Psoas muscle (tissue), 8 donors: Measurements from ENCODE around the gene ADCY1. TPM values are rescaled to one million over a fixed set of nuclear protein-coding genes. Genes with fewer than 3 reads are reported as not detected.

Experiments
- ATAC-seq, 4 donors: fragments of 200-7000 bp; cut with Tn5 transposase; one replicate each; pipeline ENCODE4 v1.9.1; 2020; ENCODE audit warnings: moderate library complexity in 3 of 4, mild to moderate bottlenecking in 2 of 4
- DNase-seq, 2 donors: peaks; one replicate each; pipeline ENCODE4 v3.0.0-alpha.2; 2020
- H3K27ac ChIP-seq: fragments of 200-600 bp; one replicate; pipeline ENCODE4 v1.8.0; 2022
- H3K27me3 ChIP-seq, 3 donors: fragments of 200-600 bp in 1 of 3; one replicate each; pipeline versions ENCODE4 v1.6.1 to v1.8.0; 2013 to 2022; ENCODE audit warnings: low read length in 2 of 3, mild to moderate bottlenecking in 2 of 3, moderate library complexity in 1 of 3; ENCODE audit not compliant: insufficient read depth in 3 of 3
- H3K36me3 ChIP-seq, 2 donors: fragments of 200-600 bp in 1 of 2; one replicate each; pipeline versions ENCODE4 v1.6.1 to v1.8.0; 2013 to 2022; ENCODE audit warnings: low read depth in 1 of 2, mild to moderate bottlenecking in 1 of 2, moderate library complexity in 1 of 2; ENCODE audit not compliant: insufficient read depth in 1 of 2
- H3K4me1 ChIP-seq: fragments of 200-600 bp; one replicate; pipeline ENCODE4 v1.8.0; 2022
- H3K4me3 ChIP-seq: fragments of 200-600 bp; one replicate; pipeline ENCODE4 v1.8.0; 2022; ENCODE audit warnings: mild to moderate bottlenecking
- H3K9me3 ChIP-seq: fragments of 200-600 bp; one replicate; pipeline ENCODE4 v1.8.0; 2022
- WGBS, 3 donors: extraction: QIAGEN DNeasy Blood & Tissue Kit; methylation state at CpG; one replicate each; pipeline versions ENCODE4 v1.1.6 to v1.1.7; 2013; 5-methylcytosine and 5-hydroxymethylcytosine counted together
- intact Hi-C, 2 donors: fragments of 100-400 bp; cut with DNase I; formaldehyde crosslinking; loops; one replicate each; pipeline versions ENCODE4 v1.11.0 to v1.14.2; 2022
- polyA plus RNA-seq, 3 donors: library from polyadenylated mRNA; stranded (reverse); fragments of 200-250 nt; gene quantifications; one replicate each; pipeline ENCODE4 v1.2.3, GENCODE V29; 2013
- total RNA-seq, 4 donors: library from RNA; stranded (reverse); fragmentation: NEBNext Ultra II Directional in 2 of 4; extraction: Animal tissue kit (Norgen Biotek cat#: 25700) in 2 of 4; gene quantifications; one replicate each; pipeline versions ENCODE4 v1.2.1 to v1.2.4, GENCODE V29; 2021 to 2023
- TF ChIP-seq, protein P1 (sequence below): fragments of 200-600 bp; IDR thresholded peaks from one replicate; pipeline ENCODE4 v1.8.0; 2022; ENCODE audit warnings: antibody characterized with exemption
- donor health status: healthy with polysubstance abuse.
- donor health status: DM: no; HTN: no; CAD: no; lungs with moderate emphysema.
- donor health status: Bipolar disorder and iron deficiency.
- donor health status: healthy.
- donor health status: DM: yes; HTN: yes; CAD: no.
- donor health status: DM: no; HTN: no; CAD: no.
- donor health status: DM: no; HTN: no; CAD: no.
- donor health status: DM: yes; HTN: yes; CAD: no.

Gene ADCY1
- total and polyA plus RNA-seq, 7 donors = 1.3 to 4.3 (median 2.2) TPM

DNA sequence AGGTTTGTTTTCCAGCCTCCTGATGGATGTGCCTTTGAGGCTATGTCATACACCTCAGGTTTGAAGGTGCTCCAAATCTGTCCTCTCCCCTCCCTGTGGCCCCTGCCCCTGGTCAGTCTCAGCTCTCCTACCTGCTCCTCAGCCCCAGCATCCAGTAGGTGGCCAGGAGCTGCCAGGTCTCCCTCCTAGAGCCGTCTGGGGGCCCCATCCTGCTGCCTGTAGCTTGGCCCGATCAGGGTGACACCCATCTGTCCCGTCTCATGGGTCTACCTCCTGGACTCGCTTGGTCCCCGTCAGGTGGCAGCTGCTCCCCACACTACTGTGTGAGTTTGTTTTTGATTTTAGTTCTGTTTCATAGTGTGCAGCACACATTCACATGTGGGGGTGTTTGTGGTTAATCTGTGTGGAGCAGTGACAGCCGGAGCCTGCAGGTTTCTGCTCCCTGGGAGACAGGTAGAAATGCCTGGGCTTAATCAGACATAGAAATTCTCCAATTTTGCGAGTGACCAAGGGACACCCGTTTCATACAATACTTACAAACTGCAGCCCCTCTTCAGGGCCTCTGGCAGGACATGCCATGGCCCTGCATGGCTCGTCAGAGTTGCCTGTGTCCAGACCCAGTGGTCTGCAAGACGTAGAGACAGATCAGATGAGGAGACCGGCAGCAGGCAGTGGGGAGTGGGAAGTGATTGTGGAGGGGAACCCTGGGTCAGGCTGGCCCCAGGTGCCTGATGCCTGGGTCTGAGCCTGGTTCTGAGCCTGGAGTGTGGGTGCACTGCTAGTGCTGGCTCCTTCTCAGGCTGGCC, 17.1 kb downstream of the ADCY1 start:
- no peak overlapping the region for H3K4me3 ChIP-seq
- H3K27ac ChIP-seq = no peak overlapping the region
- whole genome bisulfite sequencing, 3 donors = 91 to 93% (median 93%) methylated on average over 11 of the region's 11 CpGs
- no peak for ATAC-seq
- no peaks in the 10 kb centered on the region for H3K9me3 ChIP-seq
- no peak for DNase-seq
- intact Hi-C loops = no loop called here
- TF ChIP-seq, protein P1, sequence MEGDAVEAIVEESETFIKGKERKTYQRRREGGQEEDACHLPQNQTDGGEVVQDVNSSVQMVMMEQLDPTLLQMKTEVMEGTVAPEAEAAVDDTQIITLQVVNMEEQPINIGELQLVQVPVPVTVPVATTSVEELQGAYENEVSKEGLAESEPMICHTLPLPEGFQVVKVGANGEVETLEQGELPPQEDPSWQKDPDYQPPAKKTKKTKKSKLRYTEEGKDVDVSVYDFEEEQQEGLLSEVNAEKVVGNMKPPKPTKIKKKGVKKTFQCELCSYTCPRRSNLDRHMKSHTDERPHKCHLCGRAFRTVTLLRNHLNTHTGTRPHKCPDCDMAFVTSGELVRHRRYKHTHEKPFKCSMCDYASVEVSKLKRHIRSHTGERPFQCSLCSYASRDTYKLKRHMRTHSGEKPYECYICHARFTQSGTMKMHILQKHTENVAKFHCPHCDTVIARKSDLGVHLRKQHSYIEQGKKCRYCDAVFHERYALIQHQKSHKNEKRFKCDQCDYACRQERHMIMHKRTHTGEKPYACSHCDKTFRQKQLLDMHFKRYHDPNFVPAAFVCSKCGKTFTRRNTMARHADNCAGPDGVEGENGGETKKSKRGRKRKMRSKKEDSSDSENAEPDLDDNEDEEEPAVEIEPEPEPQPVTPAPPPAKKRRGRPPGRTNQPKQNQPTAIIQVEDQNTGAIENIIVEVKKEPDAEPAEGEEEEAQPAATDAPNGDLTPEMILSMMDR = no peak
- no peaks in the 10 kb centered on the region for H3K27me3 ChIP-seq
- H3K4me1 ChIP-seq = no peaks in the 10 kb centered on the region
- H3K36me3 ChIP-seq = no peaks in the 10 kb centered on the region

DNA sequence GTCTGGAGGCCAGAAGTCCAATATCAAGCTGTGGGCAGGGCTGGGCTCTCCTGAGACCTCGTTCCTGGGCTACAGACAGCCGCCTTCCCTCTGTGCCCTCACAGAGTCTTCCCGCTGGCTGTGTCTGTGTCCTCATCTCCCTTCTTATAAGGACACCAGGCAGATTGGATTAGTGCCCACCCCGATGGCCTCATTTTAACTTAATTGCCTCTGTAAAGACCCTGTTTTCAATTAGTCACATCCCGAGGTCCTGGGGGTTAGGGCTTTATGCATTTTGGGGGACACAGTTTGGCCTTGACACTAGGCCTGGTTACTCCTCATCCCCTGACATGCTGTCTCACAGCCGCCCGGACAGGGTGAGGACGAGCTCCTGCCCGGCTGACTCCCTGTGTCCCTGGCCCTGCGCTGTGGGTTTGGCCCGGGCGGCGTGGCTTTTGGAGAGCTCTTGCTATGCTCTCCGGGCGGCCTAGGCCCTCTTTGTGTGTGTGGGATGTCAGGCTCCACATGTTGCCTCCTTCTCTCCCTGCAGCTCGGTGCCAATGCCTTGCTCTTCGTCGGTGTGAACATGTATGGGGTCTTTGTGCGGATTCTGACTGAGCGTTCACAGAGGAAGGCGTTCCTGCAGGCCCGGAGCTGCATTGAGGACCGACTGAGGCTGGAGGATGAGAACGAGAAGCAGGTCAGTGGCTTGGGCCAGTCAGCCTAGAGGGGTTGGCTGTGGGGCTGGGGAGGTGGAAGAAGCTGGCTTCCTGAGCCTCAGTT, 18.2 kb downstream of the ADCY1 start:
- Histone ChIP-seq H3K4me3 (no peak overlapping the region), H3K4me1 (no peaks in the 10 kb centered on the region), H3K36me3 (no peaks in the 10 kb centered on the region), H3K27me3 (no peaks in the 10 kb centered on the region), H3K9me3 (no peaks in the 10 kb centered on the region), H3K27ac (no peak overlapping the region)
- 89 to 95% (median 92%) methylated on average over 24 of the region's 24 CpGs for WGBS, 3 donors
- intact Hi-C loops = no loop called here
- TF ChIP-seq, protein P1 = no peak
- ATAC-seq (no peak), DNase-seq (no peak)

DNA sequence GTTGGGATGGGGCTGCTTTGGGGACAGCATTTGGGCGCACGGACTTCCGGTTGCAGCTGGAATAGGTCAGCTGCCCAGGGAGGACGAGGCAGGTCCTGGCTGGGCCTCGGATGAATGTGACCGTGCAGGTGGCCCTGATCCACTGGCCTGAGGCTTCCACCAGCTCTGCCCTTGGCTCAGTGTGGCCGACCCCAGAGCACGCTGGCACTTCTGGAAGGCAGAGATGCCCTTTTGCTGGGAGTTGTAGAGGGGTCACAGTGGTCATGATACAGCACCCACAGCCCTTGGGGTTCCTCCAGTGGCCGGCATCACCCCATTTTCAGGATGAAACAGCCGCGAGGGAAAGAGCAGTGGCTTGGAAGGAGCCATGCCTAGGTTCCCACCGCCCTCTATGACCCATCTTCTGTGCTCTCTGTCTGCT, 19.0 kb downstream of the ADCY1 start:
- Histone ChIP-seq H3K27ac (no peak overlapping the region), H3K36me3 (no peaks in the 10 kb centered on the region), H3K4me1 (no peaks in the 10 kb centered on the region), H3K4me3 (no peak overlapping the region), H3K27me3 (no peaks in the 10 kb centered on the region), H3K9me3 (no peaks in the 10 kb centered on the region)
- DNase-seq = no peak
- WGBS, 3 donors = 94 to 97% (median 94%) methylated on average over 12 of the region's 12 CpGs
- intact Hi-C loops = no loop called here
- TF ChIP-seq, protein P1 = no peak
- no peak for ATAC-seq

DNA sequence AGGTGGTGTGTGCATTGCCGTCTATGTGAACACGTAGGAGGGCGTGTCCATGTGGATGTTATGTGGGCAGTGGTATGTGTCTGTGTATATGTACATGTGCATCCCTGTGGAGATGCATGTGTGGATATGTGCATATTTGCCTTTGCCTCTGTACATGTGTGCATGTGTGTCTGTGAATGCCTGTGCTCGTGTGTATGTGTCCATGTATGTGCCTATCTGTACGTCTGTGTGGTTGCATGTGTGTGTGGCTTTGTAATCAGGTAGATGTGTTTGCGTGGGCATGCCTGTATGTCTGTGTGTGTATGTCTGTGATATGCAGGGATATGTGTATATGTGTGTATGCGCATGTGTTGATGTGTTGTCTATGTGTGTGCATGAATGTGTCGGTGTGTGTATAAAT, 19.7 kb downstream of the ADCY1 start:
- Histone ChIP-seq H3K9me3 (no peaks in the 10 kb centered on the region), H3K36me3 (no peaks in the 10 kb centered on the region), H3K27ac (no peak overlapping the region), H3K4me1 (no peaks in the 10 kb centered on the region), H3K27me3 (no peaks in the 10 kb centered on the region), H3K4me3 (no peak overlapping the region)
- intact Hi-C loops = no loop called here
- TF ChIP-seq, protein P1 = no peak
- 95% methylated on average over 8 of the region's 8 CpGs for WGBS, 3 donors
- DNase-seq (no peak), ATAC-seq (no peak)
